Measurements from ENCODE around the gene FMNL3. TPM values are rescaled to one million over a fixed set of nuclear protein-coding genes. Genes with fewer than 3 reads are reported as not detected.
A peak's percentile ranks its signal among the peaks of the same experiment; 100 is the strongest.
"Not testable (repeated sequence)": the region's sequence is repeated elsewhere in the genome, so short reads cannot be mapped to it uniquely, and the experiment has no call there.

FMNL3 gene
- total and polyA plus RNA-seq, 5 experiments from 2014 or later, result 7.6 to 36.5 (median 12.1) TPM

- ATAC-seq, result no peak
- DNase-seq, result no peak
- Mint-ChIP-seq H3K27me3 (no peaks in the 10 kb centered on the region), H3K36me3 (no peaks in the 10 kb centered on the region), H3K4me1 (peaks cover 14 to 31% (median 23%) of the 10 kb centered on the region in 4 donors), H3K27ac (peak overlapping the region in 8 of 10 donors; percentile 4 to 84 (median 66)), H3K4me3 (peak overlapping the region in 8 of 10 donors; percentile 12 to 64 (median 36)), H3K9me3 (no peaks in the 10 kb centered on the region)
- POLR2A ChIA-PET, result interaction anchor here (0.6 to 1.7 kb wide), 5 partner anchors 46 to 427 kb away, joined by 3 to 4 read pairs (median 3); partner anchors contain the start of gene MCRS1
Measured at GRCh38 chr12:49624921-49625577, 82.2 kb downstream of the FMNL3 start.

GRCh38 chr12:49623142-49623904, 83.9 kb downstream of the FMNL3 start, which contains the start of gene PRPF40B:
Gene PRPF40B, plus strand, starts transcription at chr12:49623561. Its CDS starts 30 bp downstream, at chr12:49623591.
- Mint-ChIP-seq H3K36me3 (no peaks in the 10 kb centered on the region), H3K4me1 (peaks cover 10 to 31% (median 23%) of the 10 kb centered on the region in 4 donors), H3K27me3 (peaks cover 0 to 7% (median 0%) of the 10 kb centered on the region in 5 donors), H3K4me3 (peak within 1 kb of the TSS; percentile 82 to 94 (median 91)), H3K9me3 (no peaks in the 10 kb centered on the region), H3K27ac (peak within 1 kb of the TSS; percentile 41 to 97 (median 92))
- DNase-seq (peak; percentile 80 to 93 (median 88)), ATAC-seq (peak; percentile 80 to 82)
- POLR2A ChIA-PET, result interaction anchor here (0.5 to 2.2 kb wide), 17 partner anchors 9 to 543 kb away, joined by 3 to 16 read pairs (median 5); partner anchors contain the start of genes BCDIN3D, MCRS1, NCKAP5L and SPATS2

DNA sequence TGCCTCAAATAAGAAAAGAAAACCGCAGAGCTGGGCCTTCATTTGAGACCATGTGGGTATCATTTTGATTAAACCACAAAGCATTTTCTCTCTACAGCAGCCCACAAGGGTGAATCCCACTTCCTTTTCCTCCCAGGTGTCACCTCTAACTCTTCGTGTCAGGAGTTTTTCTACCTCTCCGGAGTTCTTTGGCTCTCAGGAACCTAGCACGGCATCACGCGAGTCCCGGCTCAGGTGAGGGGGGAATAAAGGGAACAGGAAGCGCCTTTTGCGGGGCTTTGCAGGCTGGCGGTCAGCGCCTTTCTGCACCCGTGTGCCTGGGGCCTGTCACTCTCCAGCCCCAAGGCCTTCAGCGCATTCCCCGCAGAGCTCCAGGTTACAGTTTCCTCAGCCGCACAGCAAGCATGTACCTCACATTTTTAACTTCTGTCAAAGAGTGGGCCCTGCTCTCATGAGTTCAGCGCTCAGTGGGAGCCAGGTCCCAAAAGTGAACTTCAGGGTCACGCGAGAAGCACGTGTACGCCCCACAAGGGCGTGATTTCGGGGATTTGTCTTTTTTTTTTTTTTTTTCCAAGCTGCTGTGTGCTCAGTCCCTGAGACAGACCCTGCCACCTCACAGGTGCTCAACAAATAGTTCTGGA, 84.6 kb downstream of the FMNL3 start:
- peak overlapping the region; percentile 82 to 94 (median 91) for H3K4me3 Mint-ChIP-seq
- no peaks in the 10 kb centered on the region for H3K36me3 Mint-ChIP-seq
- no peaks in the 10 kb centered on the region for H3K9me3 Mint-ChIP-seq
- H3K27me3 Mint-ChIP-seq, result peaks cover 0 to 7% (median 0%) of the 10 kb centered on the region in 5 donors
- POLR2A ChIA-PET, result interaction anchor here (0.5 to 2.2 kb wide), 20 partner anchors 9 to 544 kb away, joined by 3 to 16 read pairs (median 4); partner anchors contain the start of genes BCDIN3D, MCRS1, NCKAP5L and SPATS2
- DNase-seq (peak in 9 of 10 donors; percentile 19 to 74 (median 55)), ATAC-seq (peak; percentile 47 to 49)
- peak overlapping the region in 9 of 10 donors; percentile 90 to 97 (median 92) for H3K27ac Mint-ChIP-seq
- peaks cover 10 to 31% (median 23%) of the 10 kb centered on the region in 4 donors for H3K4me1 Mint-ChIP-seq

DNA sequence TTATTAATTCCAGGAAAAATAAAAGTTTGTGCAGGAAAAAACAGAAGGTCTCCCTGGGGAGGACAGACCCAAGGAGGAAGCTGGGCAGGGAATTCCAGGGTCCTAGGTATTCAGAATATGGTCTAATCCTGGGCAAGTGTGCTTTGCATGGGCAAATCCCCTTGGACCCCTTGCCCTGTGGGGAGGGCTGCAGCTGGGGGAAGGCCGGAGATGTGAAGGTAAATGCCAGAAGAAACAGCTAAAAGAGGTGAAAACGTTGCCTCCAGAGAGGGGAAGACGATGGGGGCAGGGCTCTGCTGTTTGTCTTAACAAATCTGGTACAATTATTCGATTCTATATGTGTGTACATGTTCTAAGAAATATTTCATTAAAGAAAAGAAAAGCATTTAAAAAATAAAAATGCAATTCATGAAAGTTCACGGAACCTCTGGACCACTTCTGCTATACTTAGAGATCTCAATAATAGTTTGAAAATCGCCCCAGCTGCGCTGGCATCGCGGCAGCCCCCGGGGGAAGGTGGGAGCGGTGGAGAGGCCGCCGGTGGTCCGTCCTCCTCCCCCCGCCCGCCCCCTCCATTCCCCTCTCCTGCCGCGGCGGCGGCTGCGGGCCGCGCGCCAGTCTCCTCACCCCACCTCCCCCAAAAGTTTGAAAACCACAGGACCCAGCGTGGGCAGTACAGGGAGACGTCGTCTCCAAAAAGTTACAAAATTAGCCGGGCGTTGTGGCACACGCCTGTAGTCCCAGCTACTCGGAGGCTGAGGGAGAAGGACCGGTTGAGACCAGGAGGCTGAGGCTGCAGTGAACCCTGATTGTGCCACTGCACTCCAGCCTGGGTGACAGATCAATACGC, 85.3 kb downstream of the FMNL3 start:
- DNase-seq (no peak), ATAC-seq (peak in 1 of 2 donors; percentile 10)
- Mint-ChIP-seq H3K4me1 (peaks cover 10 to 31% (median 23%) of the 10 kb centered on the region in 4 donors), H3K36me3 (no peaks in the 10 kb centered on the region), H3K9me3 (no peaks in the 10 kb centered on the region), H3K27ac (peak overlapping the region; percentile 82 to 97 (median 92)), H3K4me3 (peak overlapping the region; percentile 82 to 94 (median 91)), H3K27me3 (peaks cover 0 to 9% (median 0%) of the 10 kb centered on the region in 5 donors)
- POLR2A ChIA-PET, result interaction anchor here (0.6 to 2.2 kb wide), 14 partner anchors 10 to 1642 kb away, joined by 3 to 10 read pairs (median 3); partner anchors contain the start of genes BCDIN3D, MCRS1 and SPATS2

DNA sequence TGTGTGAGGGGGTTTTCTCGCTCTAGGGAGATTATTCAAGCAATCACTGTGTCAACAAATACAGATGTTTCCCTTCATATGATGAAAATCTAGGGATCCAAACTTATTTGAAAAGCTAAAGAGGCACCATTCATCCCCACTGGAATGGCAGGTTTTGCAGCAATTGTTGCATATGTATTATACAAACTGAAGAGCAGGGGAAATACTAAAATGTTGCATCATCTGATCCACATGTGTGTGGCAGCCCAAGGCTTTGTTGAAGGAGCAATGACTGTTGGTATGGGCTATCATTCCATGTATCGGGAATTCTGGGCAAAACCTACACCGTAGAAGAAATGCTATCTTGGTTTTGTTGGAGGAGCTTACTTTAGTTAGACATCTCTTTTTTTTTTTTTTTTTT, 87.9 kb downstream of the FMNL3 start:
- Mint-ChIP-seq H3K4me3 (no peak overlapping the region), H3K9me3 (peaks cover 0 to 2% (median 0%) of the 10 kb centered on the region in 9 donors), H3K27me3 (peaks cover 0 to 16% (median 5%) of the 10 kb centered on the region in 5 donors), H3K36me3 (no peaks in the 10 kb centered on the region), H3K4me1 (peaks cover 10 to 25% (median 17%) of the 10 kb centered on the region in 4 donors), H3K27ac (no peak overlapping the region)
- POLR2A ChIA-PET, result interaction anchor here (0.6 kb wide), 1 partner anchor 485 kb away, joined by 3 read pairs; no protein-coding TSS in a partner anchor
- no peak for DNase-seq
- no peak for ATAC-seq

DNA sequence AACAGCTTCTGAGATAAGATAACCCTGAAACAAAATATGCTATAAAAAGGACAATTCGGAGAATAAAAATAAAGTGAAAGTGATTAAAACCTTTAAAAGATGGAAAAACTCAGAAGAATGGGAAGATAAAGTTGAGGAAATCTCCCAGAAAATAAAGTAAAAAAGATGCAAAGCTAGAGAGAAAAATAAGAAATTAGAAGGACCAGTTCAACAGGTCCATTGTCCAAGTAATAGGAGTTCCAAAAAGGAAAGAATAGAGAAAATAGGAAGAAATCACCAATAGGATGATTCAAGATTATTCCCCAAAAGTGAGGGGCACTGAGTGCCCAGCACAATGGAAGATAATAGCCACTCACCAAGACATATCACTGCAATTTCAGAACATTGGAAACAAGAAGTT, 88.6 kb downstream of the FMNL3 start:
- DNase-seq (no peak), ATAC-seq (no peak)
- H3K27ac Mint-ChIP-seq, result peak overlapping the region in 1 of 10 donors; percentile 17
- H3K27me3 Mint-ChIP-seq, result peaks cover 2 to 17% (median 9%) of the 10 kb centered on the region in 5 donors
- H3K9me3 Mint-ChIP-seq, result peaks cover 0 to 2% (median 0%) of the 10 kb centered on the region in 9 donors
- no peaks in the 10 kb centered on the region for H3K36me3 Mint-ChIP-seq
- H3K4me1 Mint-ChIP-seq, result peaks cover 8 to 21% (median 14%) of the 10 kb centered on the region in 4 donors
- no peak overlapping the region for H3K4me3 Mint-ChIP-seq
- POLR2A ChIA-PET, result interaction anchor here (0.6 to 0.7 kb wide), 2 partner anchors 44 to 485 kb away, joined by 3 read pairs; no protein-coding TSS in a partner anchor

- Mint-ChIP-seq H3K9me3 (peaks cover 0 to 2% (median 0%) of the 10 kb centered on the region in 9 donors), H3K36me3 (no peaks in the 10 kb centered on the region), H3K27me3 (peaks cover 6 to 23% (median 10%) of the 10 kb centered on the region in 5 donors), H3K4me1 (peaks cover 3 to 11% (median 9%) of the 10 kb centered on the region in 4 donors), H3K4me3 (peak overlapping the region in 1 of 10 donors; percentile 4), H3K27ac (no peak overlapping the region)
- POLR2A ChIA-PET, result interaction anchor here (0.6 kb wide), 1 partner anchor 46 kb away, joined by 3 read pairs; no protein-coding TSS in a partner anchor
- DNase-seq, result no peak
- ATAC-seq, result no peak
Measured at GRCh38 chr12:49616533-49617219, 90.5 kb downstream of the FMNL3 start.

- H3K4me3 Mint-ChIP-seq, result no peak overlapping the region
- no peak for ATAC-seq
- peaks cover 0 to 2% (median 0%) of the 10 kb centered on the region in 4 donors for H3K4me1 Mint-ChIP-seq
- DNase-seq, result no peak
- POLR2A ChIA-PET, result no interaction called here
- H3K27me3 Mint-ChIP-seq, result peaks cover 6 to 23% (median 10%) of the 10 kb centered on the region in 5 donors
- H3K27ac Mint-ChIP-seq, result no peak overlapping the region
- no peaks in the 10 kb centered on the region for H3K36me3 Mint-ChIP-seq
- H3K9me3 Mint-ChIP-seq, result peaks cover 0 to 2% (median 0%) of the 10 kb centered on the region in 9 donors
Measured at GRCh38 chr12:49615725-49616124, 91.5 kb downstream of the FMNL3 start.

DNA sequence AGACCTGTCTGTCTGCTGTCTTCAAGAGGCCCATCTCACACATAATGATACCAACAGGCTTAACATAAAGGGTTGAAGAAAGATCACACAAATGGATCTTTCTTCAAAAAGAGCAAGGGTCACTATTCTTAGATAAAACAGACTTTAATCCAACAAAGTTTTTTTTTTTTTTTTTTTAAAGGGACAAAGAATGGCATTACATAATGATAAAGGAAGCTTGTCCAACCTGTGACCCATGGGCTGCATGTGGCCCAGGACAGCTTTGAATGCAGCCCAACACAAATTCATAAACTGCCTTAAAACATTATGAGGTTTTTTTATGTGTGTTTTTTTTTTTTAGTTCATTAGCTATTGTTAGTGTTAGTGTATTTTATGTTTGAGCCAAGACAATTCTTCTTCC, 95.0 kb downstream of the FMNL3 start:
- Mint-ChIP-seq H3K4me1 (peaks cover 0 to 2% (median 0%) of the 10 kb centered on the region in 4 donors), H3K27ac (no peak overlapping the region), H3K4me3 (no peak overlapping the region), H3K9me3 (peaks cover 0 to 11% (median 3%) of the 10 kb centered on the region in 9 donors), H3K27me3 (peaks cover 5 to 20% (median 9%) of the 10 kb centered on the region in 5 donors), H3K36me3 (peaks cover 0 to 6% (median 3%) of the 10 kb centered on the region in 3 donors)
- no peak for ATAC-seq
- POLR2A ChIA-PET, result interaction anchor here (0.7 to 1.1 kb wide), 3 partner anchors 10 to 43 kb away, joined by 3 to 5 read pairs (median 4); no protein-coding TSS in a partner anchor
- no peak for DNase-seq

DNA sequence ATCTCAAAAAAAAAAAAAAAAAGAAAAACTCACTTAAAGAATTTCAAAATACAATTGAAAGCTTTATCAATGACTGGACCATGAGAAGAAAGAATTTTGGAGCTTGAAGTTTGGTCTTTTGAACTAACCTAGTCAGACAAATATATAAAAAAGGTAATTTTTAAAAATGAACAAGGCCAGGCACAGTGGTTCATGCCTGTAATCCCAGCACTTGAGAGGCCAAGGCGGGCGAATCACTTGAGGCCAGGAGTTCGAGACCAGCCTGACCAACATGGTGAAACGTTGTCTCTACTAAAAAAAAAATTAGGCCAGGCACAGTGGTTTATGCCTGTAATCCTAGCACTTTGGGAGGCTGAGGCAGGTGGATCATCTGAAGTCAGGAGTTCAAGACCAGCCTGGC, 96.4 kb downstream of the FMNL3 start:
- POLR2A ChIA-PET, result interaction anchor here (1.3 kb wide), 1 partner anchor 11 kb away, joined by 3 read pairs; no protein-coding TSS in a partner anchor
- not testable (repeated sequence) for H3K4me3 Mint-ChIP-seq, H3K36me3 Mint-ChIP-seq, H3K27ac Mint-ChIP-seq, DNase-seq, ATAC-seq, H3K4me1 Mint-ChIP-seq
- peaks cover 5 to 17% (median 9%) of the 10 kb centered on the region in 5 donors for H3K27me3 Mint-ChIP-seq
- peaks cover 0 to 11% (median 3%) of the 10 kb centered on the region in 9 donors for H3K9me3 Mint-ChIP-seq

Measured in naive thymus-derived CD8-positive, alpha-beta T cell (primary cell).